ENCODE results near the gene CHMP5.

CHMP5 gene

GRCh38 chr9:33232815-33233214, 32.0 kb upstream of the CHMP5 start:
- CTCF ChIA-PET: interaction anchor here (1.2 to 6.1 kb wide), 5 partner anchors 9 to 175 kb away, joined by 3 to 29 read pairs (median 4); no protein-coding TSS in a partner anchor
- DNase-seq (ENCODE audit: extremely low spot score): no peak
- no peak for TF ChIP-seq CTCF (IDR thresholded peaks at IDR 0.05; ENCODE audit: control extremely low read depth, extremely low read depth, low read depth, missing control alignments)
- POLR2A ChIA-PET: interaction anchor here (1.0 kb wide), 1 partner anchor 16 kb away, joined by 3 read pairs; no protein-coding TSS in a partner anchor

GRCh38 chr9:33233626-33234342, 31.1 kb upstream of the CHMP5 start:
- ChIA-PET POLR2A (interaction anchor here (1.0 kb wide), 1 partner anchor 15 kb away, joined by 3 read pairs; no protein-coding TSS in a partner anchor), CTCF (interaction anchor here (1.2 to 7.9 kb wide), 8 partner anchors 8 to 855 kb away, joined by 3 to 75 read pairs (median 4); no protein-coding TSS in a partner anchor)
- no peak for TF ChIP-seq CTCF (IDR thresholded peaks at IDR 0.05; ENCODE audit: control extremely low read depth, extremely low read depth, low read depth, missing control alignments)
- no peak for DNase-seq (ENCODE audit: extremely low spot score)

GRCh38 chr9:33234511-33235467, 30.1 kb upstream of the CHMP5 start:
- POLR2A ChIA-PET: no interaction called here
- CTCF ChIA-PET: interaction anchor here (1.0 to 7.9 kb wide), 6 partner anchors 9 to 856 kb away, joined by 3 to 75 read pairs (median 4); partner anchors contain the start of genes BAG1 and CHMP5
- no peak for DNase-seq (ENCODE audit: extremely low spot score)
- TF ChIP-seq CTCF (IDR thresholded peaks at IDR 0.05; ENCODE audit: control extremely low read depth, extremely low read depth, low read depth, missing control alignments): no peak

GRCh38 chr9:33236571-33236970, 28.3 kb upstream of the CHMP5 start:
- TF ChIP-seq CTCF (IDR thresholded peaks at IDR 0.05; ENCODE audit: control extremely low read depth, extremely low read depth, low read depth, missing control alignments): no peak
- ChIA-PET POLR2A (no interaction called here), CTCF (interaction anchor here (1.2 to 7.9 kb wide), 4 partner anchors 8 to 42 kb away, joined by 4 to 75 read pairs (median 16); no protein-coding TSS in a partner anchor)
- DNase-seq (ENCODE audit: extremely low spot score): no peak

GRCh38 chr9:33239921-33240320, 24.9 kb upstream of the CHMP5 start, which contains the start of gene SPINK4:
TSS of gene SPINK4 (plus strand) at chr9:33240167. CDS start at chr9:33240209, 42 bp downstream.
- ChIA-PET POLR2A (interaction anchor here (1.3 kb wide), 1 partner anchor 215 kb away, joined by 3 read pairs; the partner anchor contains the start of gene DNAJA1), CTCF (interaction anchor here (7.9 kb wide), 1 partner anchor 14 kb away, joined by 75 read pairs; no protein-coding TSS in a partner anchor)
- no peak for DNase-seq (ENCODE audit: extremely low spot score)
- no peak for TF ChIP-seq CTCF (IDR thresholded peaks at IDR 0.05; ENCODE audit: control extremely low read depth, extremely low read depth, low read depth, missing control alignments)

GRCh38 chr9:33241298-33241697, 23.6 kb upstream of the CHMP5 start:
- DNase-seq (ENCODE audit: extremely low spot score): no peak
- TF ChIP-seq CTCF (IDR thresholded peaks at IDR 0.05; ENCODE audit: control extremely low read depth, extremely low read depth, low read depth, missing control alignments): no peak
- POLR2A ChIA-PET: interaction anchor here (0.5 kb wide), 1 partner anchor 13 kb away, joined by 9 read pairs; no protein-coding TSS in a partner anchor
- CTCF ChIA-PET: interaction anchor here (1.3 to 7.9 kb wide), 3 partner anchors 15 to 169 kb away, joined by 4 to 75 read pairs (median 9); no protein-coding TSS in a partner anchor

Measured in GM10248 (cell line).